GM12878 (cell line): Measurements from ENCODE around the gene PCK1. TPM values are rescaled to one million over a fixed set of nuclear protein-coding genes. Genes with fewer than 3 reads are reported as not detected.

Source experiments
- ATAC-seq: fragments of 200-7000 bp; cut with Tn5 transposase; 3 replicates; pipeline ENCODE4 v1.9.1; 2020; ENCODE audit warnings: mild to moderate bottlenecking, moderate library complexity
- BruUV-seq: library from RNA; stranded (reverse); fragments of 400-500 nt; replicated peaks from 2 replicates; lab custom pipeline; 2021; lab: Mats Ljungman, UMichigan
- CTCF ChIA-PET: fragments of 300-600 bp; sonication (Branson Sonifier 250); formaldehyde crosslinking; extraction: SDS; loops from one replicate; lab custom pipeline; 2021; ENCODE audit warnings: inconsistent platforms; lab: Yijun Ruan, JAX
- POLR2A ChIA-PET: fragments of 350-600 bp; formaldehyde crosslinking; extraction: SDS; loops from one replicate; lab custom pipeline; 2021; ENCODE audit warnings: inconsistent platforms; lab: Charles Lee
- RAD21 ChIA-PET: fragments of 300-600 bp; sonication (Branson Sonifier 250); formaldehyde crosslinking; loops from one replicate; lab custom pipeline; 2023; ENCODE audit warnings: antibody characterized with exemption; ENCODE audit not compliant: unreplicated experiment; lab: Charles Lee
- SMC1A ChIA-PET: fragments of 300-600 bp; sonication (Branson Sonifier 250); formaldehyde crosslinking; loops from one replicate; lab custom pipeline; 2023; ENCODE audit not compliant: unreplicated experiment, uncharacterized antibody; lab: Charles Lee
- DNase-seq: peaks from one replicate; pipeline ENCODE4 v3.0.0-alpha.2; 2011; ENCODE audit warnings: low read depth, low spot score
- FAIRE-seq: peaks from 3 replicates; lab custom pipeline; 2011; peaks lifted over from hg19 to GRCh38; lab: Jason Lieb, UNC
- H2AFZ ChIP-seq: 2 replicates; pipeline ENCODE4 v1.6.0; 2011; ENCODE audit warnings: low read depth, low read length, control low read depth; ENCODE audit not compliant: control insufficient read depth
- H3K27ac ChIP-seq: 2 replicates; pipeline ENCODE4 v1.5.1; 2011; ENCODE audit warnings: control low read depth; ENCODE audit not compliant: control insufficient read depth, insufficient read depth
- H3K27me3 ChIP-seq, 2 experiments: replicated peaks in 1 of 2; 2 replicates each; pipeline versions ENCODE4 v1.6.0 to v1.6.1; 2011; ENCODE audit warnings: low read length in 1 of 2; ENCODE audit not compliant: control insufficient read depth in 2 of 2, insufficient read depth in 2 of 2
- H3K36me3 ChIP-seq, 2 experiments: 2 replicates each; pipeline ENCODE4 v1.5.1; 2011; ENCODE audit warnings: low read length in 1 of 2; ENCODE audit not compliant: control insufficient read depth in 2 of 2, insufficient read depth in 2 of 2
- H3K4me1 ChIP-seq: 2 replicates; pipeline ENCODE4 v1.6.1; 2011; ENCODE audit warnings: mild to moderate bottlenecking, low read length, moderate library complexity, mixed read lengths; ENCODE audit not compliant: control insufficient read depth, insufficient read depth
- H3K4me2 ChIP-seq: 2 replicates; pipeline ENCODE4 v1.6.0; 2011; ENCODE audit warnings: control low read depth; ENCODE audit not compliant: control insufficient read depth, insufficient read depth
- H3K4me3 ChIP-seq: fragments of 200-600 bp; sonication (generic); 2 replicates; pipeline ENCODE4 v1.5.1; 2016
- H3K79me2 ChIP-seq: 2 replicates; pipeline ENCODE4 v1.6.0; 2011; ENCODE audit warnings: low read length; ENCODE audit not compliant: control insufficient read depth, insufficient read depth
- H3K9ac ChIP-seq: 2 replicates; pipeline ENCODE4 v1.8.0; 2011; ENCODE audit warnings: low read length, control low read depth, mixed read lengths; ENCODE audit not compliant: control insufficient read depth, insufficient read depth
- H3K9me3 ChIP-seq: replicated peaks from 3 replicates; pipeline ENCODE4 v1.5.1; 2011; ENCODE audit warnings: mild to moderate bottlenecking, low read length; ENCODE audit not compliant: control insufficient read depth, insufficient read depth
- H4K20me1 ChIP-seq: 2 replicates; pipeline ENCODE4 v1.6.0; 2011; ENCODE audit not compliant: control insufficient read depth, insufficient read depth
- ATF3 ChIP-seq: IDR thresholded peaks from 2 replicates; pipeline ENCODE4 v1.6.1; 2011; ENCODE audit warnings: low read depth, mild to moderate bottlenecking, low read length, moderate library complexity, borderline replicate concordance; ENCODE audit errors: extremely low read depth
- CHD2 ChIP-seq: IDR thresholded peaks from 2 replicates; pipeline ENCODE4 v1.6.1; 2011; ENCODE audit warnings: low read depth, low read length, improper control_type of control experiment, borderline replicate concordance
- EP300 ChIP-seq, 2 experiments: fragments of 150-350 bp in 1 of 2; IDR thresholded peaks; 2 replicates each; pipeline ENCODE4 v1.6.1; 2011 to 2012; ENCODE audit warnings: low read depth in 2 of 2, low read length in 2 of 2, borderline replicate concordance in 1 of 2, improper control_type of control experiment in 1 of 2, inconsistent platforms in 1 of 2; ENCODE audit not compliant: control insufficient read depth in 1 of 2
- HDAC6 ChIP-seq: fragments of 200-600 bp; sonication (generic); IDR thresholded peaks from one replicate; pipeline ENCODE4 v1.8.0; 2017; ENCODE audit warnings: antibody characterized with exemption; ENCODE audit not compliant: unreplicated experiment
- IRF4 ChIP-seq: IDR thresholded peaks from 2 replicates; pipeline ENCODE4 v1.6.1; 2011; ENCODE audit warnings: low read depth, low read length
- RBBP5 ChIP-seq: fragments of 200-600 bp; sonication (generic); conservative IDR thresholded peaks from 2 replicates; pipeline ENCODE4 v1.6.1; 2016
- ZBED1 ChIP-seq: IDR thresholded peaks from 2 replicates; pipeline ENCODE4 v1.6.1; 2016; ENCODE audit warnings: borderline replicate concordance
- WGBS: methylation state at CpG from one replicate; pipeline ENCODE4 v1.1.6; 2016; ENCODE audit warnings: low lambda C conversion rate; ENCODE audit not compliant: insufficient replicate concordance, insufficient coverage; ENCODE audit errors: missing lambda C conversion rate; 5-methylcytosine and 5-hydroxymethylcytosine counted together
- in situ Hi-C: fragments of 300-500 bp; cut with MboI; formaldehyde crosslinking; loops from 9 replicates; pipeline ENCODE4 v1.14.3; 2018; ENCODE audit warnings: mixed read lengths
- intact Hi-C: fragments of 100-400 bp; cut with micrococcal nuclease; formaldehyde crosslinking; loops from one replicate; pipeline ENCODE4 v1.14.2; 2022; ENCODE audit not compliant: unreplicated experiment
- polyA plus RNA-seq, 11 experiments: library from polyadenylated mRNA; depleted of rRNA in 4 of 11; unstranded in 6 of 11; stranded (reverse) in 5 of 11; fragments of >200 nt; fragmentation: Nextera tagmentation in 4 of 11; fragmentation: Illumina TruSeq in 1 of 11; extraction: Ambion mirVana in 4 of 11; extraction: Trizol in 1 of 11; gene quantifications; 1 replicate in 1 of 11; 2 replicates in 10 of 11; pipeline versions ENCODE4 v1.2.1 to v1.2.3, GENCODE V29; 2011 to 2016; ENCODE audit warnings: inconsistent platforms in 2 of 11, missing spikeins in 2 of 11, low read depth in 1 of 11
- total RNA-seq, 4 experiments: library from RNA; depleted of rRNA in 3 of 4; stranded (reverse); fragments of >200 nt in 3 of 4; fragmentation: Illumina TruSeq in 1 of 4; extraction: Trizol in 1 of 4; gene quantifications; 2 replicates each; pipeline versions ENCODE4 v1.2.1 to v1.2.3, GENCODE V29; 2013 to 2021

Gene PCK1
- total and polyA plus RNA-seq, 10 of the 15 experiments (the other 5 are each of a cell fraction or from before 2014, with no cell fraction given), result 0.02 to 0.33 (median 0.09) TPM; not detected in 5

- ATAC-seq (no peak), FAIRE-seq (no peak), DNase-seq (no peak)
- Histone ChIP-seq H3K9me3 (no peaks in the 10 kb centered on the region), H3K4me1 (no peaks in the 10 kb centered on the region), H3K79me2 (no peaks in the 10 kb centered on the region), H3K9ac (no peak overlapping the region), H2AFZ (no peak overlapping the region), H3K4me3 (no peak overlapping the region), H3K36me3 (no peaks in the 10 kb centered on the region), H3K27me3 (peaks cover 2 to 9% of the 10 kb centered on the region in 2 experiments; a peak in 3 of 4 replicates), H4K20me1 (no peaks in the 10 kb centered on the region; the same call in 1 of the 2 replicates), H3K27ac (no peak overlapping the region), H3K4me2 (no peak overlapping the region)
- BruUV-seq, result no TSS peak
- ChIA-PET POLR2A (no interaction called here), SMC1A (no interaction called here), CTCF (interaction anchor here (1.0 to 1.7 kb wide), 2 partner anchors 10 to 44 kb away, joined by 3 to 5 read pairs; no protein-coding TSS in a partner anchor), RAD21 (no interaction called here)
- in situ Hi-C loops (no loop called here), intact Hi-C loops (no loop called here)
- WGBS, result 20% methylated on average over 8 of the region's 8 CpGs
- TF ChIP-seq ZBED1, result no peak
- no peak for TF ChIP-seq HDAC6
- no peak for TF ChIP-seq IRF4
- no peak for TF ChIP-seq EP300 (IDR thresholded peaks at IDR 0.05; ENCODE audit: borderline replicate concordance in 1 of 2, control insufficient read depth in 1 of 2, low read depth in 2 of 2, low read length in 2 of 2)
- TF ChIP-seq ATF3, result no peak
- TF ChIP-seq RBBP5, result no peak
- no peak for TF ChIP-seq CHD2
These were observed 1.0 kb upstream of the PCK1 start for GRCh38 chr20:57559658-57560553.
